GM23338 (cell line): ENCODE data around the gene MAPT. TPM values are rescaled to one million over a fixed set of nuclear protein-coding genes. Genes with fewer than 3 reads are reported as not detected.

Source experiments
- ATAC-seq: fragments of 200-7000 bp; cut with Tn5 transposase; 3 replicates; pipeline ENCODE4 v1.9.1; 2020
- DNase-seq: peaks from one replicate; pipeline ENCODE4 v3.0.0-alpha.2; 2015; ENCODE audit warnings: low spot score
- H2AFZ ChIP-seq: fragments of 200-600 bp; sonication (generic); 2 replicates; pipeline ENCODE4 v1.8.0; 2016; ENCODE audit warnings: antibody characterized with exemption, mild to moderate bottlenecking, moderate library complexity
- H3F3A ChIP-seq: fragments of 200-600 bp; sonication (generic); replicated peaks from 2 replicates; pipeline ENCODE4 v1.8.0; 2017; ENCODE audit warnings: antibody characterized with exemption, mixed run types, low read depth
- H3K27ac ChIP-seq: fragments of 200-600 bp; sonication (generic); 2 replicates; pipeline ENCODE4 v1.6.1; 2016; ENCODE audit warnings: low read depth
- H3K27me3 ChIP-seq: fragments of 200-600 bp; sonication (generic); 2 replicates; pipeline ENCODE4 v1.8.0; 2016; ENCODE audit warnings: mild to moderate bottlenecking, mixed run types, moderate library complexity; ENCODE audit not compliant: insufficient read depth
- H3K36me3 ChIP-seq: fragments of 200-600 bp; sonication (generic); 2 replicates; pipeline ENCODE4 v1.8.0; 2016; ENCODE audit warnings: mild to moderate bottlenecking; ENCODE audit not compliant: insufficient read depth
- H3K4me1 ChIP-seq: fragments of 200-600 bp; sonication (generic); 2 replicates; pipeline ENCODE4 v1.8.0; 2016; ENCODE audit warnings: mild to moderate bottlenecking, moderate library complexity; ENCODE audit not compliant: insufficient read depth
- H3K4me2 ChIP-seq: fragments of 200-600 bp; sonication (generic); 2 replicates; pipeline ENCODE4 v1.7.1; 2017; ENCODE audit warnings: mixed run types
- H3K4me3 ChIP-seq: fragments of 200-600 bp; sonication (generic); 2 replicates; pipeline ENCODE4 v1.6.1; 2016; ENCODE audit warnings: mixed run types
- H3K79me2 ChIP-seq: fragments of 200-600 bp; sonication (generic); replicated peaks from 2 replicates; pipeline ENCODE4 v1.8.0; 2017; ENCODE audit warnings: mild to moderate bottlenecking; ENCODE audit not compliant: insufficient read depth
- H3K9me2 ChIP-seq: fragments of 200-600 bp; sonication (generic); 2 replicates; pipeline ENCODE4 v1.8.0; 2017; ENCODE audit not compliant: insufficient read depth
- H4K20me1 ChIP-seq: fragments of 200-600 bp; sonication (generic); replicated peaks from 2 replicates; pipeline ENCODE4 v1.8.0; 2017; ENCODE audit warnings: mild to moderate bottlenecking; ENCODE audit not compliant: insufficient read depth
- H3K27ac Mint-ChIP-seq: 2 replicates; pipeline ENCODE4 v1.8.0; 2020; ENCODE audit warnings: inconsistent platforms, mild to moderate bottlenecking, moderate library complexity, mixed read lengths
- H3K27me3 Mint-ChIP-seq: 3 replicates; pipeline ENCODE4 v1.8.0; 2022; ENCODE audit warnings: low read depth, mild to moderate bottlenecking, moderate library complexity, mixed read lengths, inconsistent platforms; ENCODE audit not compliant: insufficient read depth, poor library complexity
- H3K36me3 Mint-ChIP-seq: 3 replicates; pipeline ENCODE4 v1.8.0; 2021; ENCODE audit warnings: low read depth, mild to moderate bottlenecking, inconsistent platforms, moderate library complexity, mixed read lengths
- H3K4me1 Mint-ChIP-seq: 3 replicates; pipeline ENCODE4 v1.8.0; 2020; ENCODE audit warnings: mild to moderate bottlenecking, inconsistent platforms, mixed read lengths
- H3K4me3 Mint-ChIP-seq: 3 replicates; pipeline ENCODE4 v1.8.0; 2021; ENCODE audit warnings: moderate library complexity, mild to moderate bottlenecking, inconsistent platforms, mixed read lengths
- H3K9me3 Mint-ChIP-seq: 3 replicates; pipeline ENCODE4 v1.8.0; 2020; ENCODE audit warnings: moderate library complexity, mild to moderate bottlenecking, inconsistent platforms, mixed read lengths
- CTCF ChIP-seq, 2 experiments: fragments of 200-600 bp in 1 of 2; sonication (generic) in 1 of 2; conservative IDR thresholded peaks; 2 replicates each; pipeline versions ENCODE4 v1.5.1 to v1.6.1; 2016 to 2017; ENCODE audit warnings: antibody characterized with exemption in 2 of 2, low read depth in 2 of 2, mild to moderate bottlenecking in 2 of 2, moderate library complexity in 1 of 2
- EZH2 ChIP-seq: fragments of 200-600 bp; sonication (generic); IDR thresholded peaks from one replicate; pipeline ENCODE4 v1.8.0; 2017; ENCODE audit warnings: antibody characterized with exemption, mild to moderate bottlenecking, low read depth; ENCODE audit not compliant: unreplicated experiment
- EZH2phosphoT487 ChIP-seq: fragments of 200-600 bp; sonication (generic); IDR thresholded peaks from one replicate; pipeline ENCODE4 v1.8.1; 2018; ENCODE audit warnings: antibody characterized with exemption; ENCODE audit not compliant: unreplicated experiment
- JUNB ChIP-seq: IDR thresholded peaks from one replicate; pipeline ENCODE4 v1.6.1; 2016; ENCODE audit warnings: antibody characterized with exemption; ENCODE audit not compliant: unreplicated experiment
- NANOG ChIP-seq: IDR thresholded peaks from 2 replicates; pipeline ENCODE4 v1.6.1; 2016; ENCODE audit warnings: antibody characterized with exemption, borderline replicate concordance
- POLR2AphosphoS5 ChIP-seq: IDR thresholded peaks from 2 replicates; pipeline ENCODE4 v1.6.1; 2016; ENCODE audit warnings: antibody characterized with exemption, low read depth
- REST ChIP-seq: IDR thresholded peaks from one replicate; pipeline ENCODE4 v1.6.1; 2018; ENCODE audit warnings: antibody characterized with exemption; ENCODE audit not compliant: unreplicated experiment
- STAT1 ChIP-seq: IDR thresholded peaks from one replicate; pipeline ENCODE4 v1.6.1; 2016; ENCODE audit warnings: antibody characterized with exemption; ENCODE audit not compliant: unreplicated experiment
- ZNF114 ChIP-seq: fragments of 250-450 bp; sonication (Bioruptor Pico); IDR thresholded peaks from 2 replicates; pipeline ENCODE4 v1.5.0; 2020; ENCODE audit warnings: mild to moderate bottlenecking, moderate library complexity
- ZNF331 ChIP-seq: fragments of 250-450 bp; sonication (Bioruptor Pico); IDR thresholded peaks from 2 replicates; pipeline ENCODE4 v1.5.0; 2020; ENCODE audit warnings: low read depth, mild to moderate bottlenecking, moderate library complexity
- ZNF462 ChIP-seq: fragments of 250-450 bp; sonication (Bioruptor Pico); IDR thresholded peaks from 2 replicates; pipeline ENCODE4 v1.5.0; 2020; ENCODE audit warnings: mild to moderate bottlenecking, moderate library complexity
- polyA plus RNA-seq: library from polyadenylated mRNA; unstranded; fragments of >200 nt; fragmentation: Nextera tagmentation; extraction: Ambion mirVana; gene quantifications from 2 replicates; pipeline ENCODE4 v1.2.1, GENCODE V29; 2016
- total RNA-seq: library from RNA; depleted of rRNA; stranded (reverse); fragments of >200 nt; shearing (Covaris generic); gene quantifications from 2 replicates; pipeline ENCODE4 v1.2.3, GENCODE V29; 2014

MAPT gene
- total and polyA plus RNA-seq, 2 experiments from 2014 or later: 1.1 to 2.1 TPM

GRCh38 chr17:45871718-45872117 is 22.6 kb upstream of the MAPT start:
- Histone ChIP-seq H3K4me1 (no peaks in the 10 kb centered on the region), H2AFZ (no peak overlapping the region), H3F3A (no peaks in the 10 kb centered on the region), H3K36me3 (no peaks in the 10 kb centered on the region), H3K4me2 (no peak overlapping the region), H3K27me3 (no peaks in the 10 kb centered on the region), H3K27ac (no peak overlapping the region), H4K20me1 (no peaks in the 10 kb centered on the region), H3K9me2 (no peaks in the 10 kb centered on the region), H3K79me2 (no peaks in the 10 kb centered on the region), H3K4me3 (no peak overlapping the region)
- no peaks in the 10 kb centered on the region for H3K36me3 Mint-ChIP-seq
- H3K9me3 Mint-ChIP-seq: no peaks in the 10 kb centered on the region
- TF ChIP-seq EZH2 (no peak), REST (no peak), STAT1 (no peak), NANOG (no peak), ZNF331 (CRISPR knock-in tag) (no peak), ZNF114 (CRISPR knock-in tag) (no peak), CTCF (conservative IDR thresholded peaks at IDR 0.05; ENCODE audit: low read depth in 2 of 2) (no peak)
- no peak overlapping the region for H3K4me3 Mint-ChIP-seq
- no peak overlapping the region for H3K27ac Mint-ChIP-seq
- DNase-seq (no peak), ATAC-seq (no peak)
- H3K4me1 Mint-ChIP-seq: peaks cover 9% of the 10 kb centered on the region
- peaks cover 4% of the 10 kb centered on the region for H3K27me3 Mint-ChIP-seq

GRCh38 chr17:45873728-45874127 is 20.6 kb upstream of the MAPT start:
- Mint-ChIP-seq H3K36me3 (no peaks in the 10 kb centered on the region), H3K4me1 (peaks cover 5% of the 10 kb centered on the region; the same call in 2 of the 3 replicates), H3K9me3 (no peaks in the 10 kb centered on the region), H3K4me3 (no peak overlapping the region), H3K27ac (no peak overlapping the region), H3K27me3 (peaks cover 4% of the 10 kb centered on the region)
- Histone ChIP-seq H3F3A (no peaks in the 10 kb centered on the region), H3K4me3 (no peak overlapping the region), H3K36me3 (no peaks in the 10 kb centered on the region), H4K20me1 (no peaks in the 10 kb centered on the region), H3K27ac (no peak overlapping the region), H2AFZ (no peak overlapping the region), H3K9me2 (no peaks in the 10 kb centered on the region), H3K79me2 (no peaks in the 10 kb centered on the region), H3K27me3 (no peaks in the 10 kb centered on the region), H3K4me2 (no peak overlapping the region), H3K4me1 (no peaks in the 10 kb centered on the region)
- ATAC-seq (no peak), DNase-seq (no peak)
- TF ChIP-seq EZH2: no peak
- TF ChIP-seq ZNF462: no peak
- no peak for TF ChIP-seq EZH2phosphoT487
- TF ChIP-seq JUNB: no peak
- no peak for TF ChIP-seq POLR2AphosphoS5
